Ascending aorta (tissue), 2 donors: ENCODE measurements around the gene SLBP. TPM values are rescaled to one million over a fixed set of nuclear protein-coding genes. Genes with fewer than 3 reads are reported as not detected.

Source experiments
- DNase-seq, 2 donors: peaks; one replicate each; pipeline ENCODE4 v3.0.0-alpha.2; 2019; ENCODE audit warnings: low spot score in 2 of 2
- H3K27ac ChIP-seq, 2 donors: fragments of 200-600 bp; sonication (generic); one replicate each; pipeline ENCODE4 v1.5.1; 2016 to 2017; ENCODE audit warnings: mild to moderate bottlenecking in 1 of 2
- H3K27me3 ChIP-seq: fragments of 200-600 bp; sonication (generic); one replicate; pipeline ENCODE4 v1.5.1; 2017
- H3K36me3 ChIP-seq, 2 donors: fragments of 200-600 bp; sonication (generic); one replicate each; pipeline ENCODE4 v1.5.1; 2016
- H3K4me1 ChIP-seq, 2 donors: fragments of 200-600 bp; sonication (generic); one replicate each; pipeline ENCODE4 v1.5.1; 2016 to 2017; ENCODE audit warnings: mild to moderate bottlenecking in 1 of 2
- H3K4me3 ChIP-seq, 2 donors: fragments of 200-600 bp; sonication (generic); one replicate each; pipeline ENCODE4 v1.5.1; 2016 to 2017; ENCODE audit warnings: mild to moderate bottlenecking in 1 of 2
- H3K9me3 ChIP-seq, 2 donors: fragments of 200-600 bp; sonication (generic); one replicate each; pipeline ENCODE4 v1.5.1; 2016
- CTCF ChIP-seq, 3 experiments: fragments of 200-600 bp in 2 of 3; fragments of 450-650 bp in 1 of 3; sonication (generic) in 2 of 3; IDR thresholded peaks; one replicate each; pipeline ENCODE4 v1.5.1; 2016 to 2019; ENCODE audit warnings: antibody characterized with exemption in 3 of 3, mild to moderate bottlenecking in 1 of 3, moderate library complexity in 1 of 3
- intact Hi-C: fragments of 100-400 bp; cut with DNase I; formaldehyde crosslinking; loops from one replicate; pipeline ENCODE4 v1.15.1; 2023
- total RNA-seq: library from RNA; depleted of rRNA; stranded (reverse); fragments of >200 nt; gene quantifications from one replicate; pipeline ENCODE4 v1.1.0, GENCODE V29; 2016

The SLBP gene
- total RNA-seq, 1 donor from 2014 or later = 218 TPM

- intact Hi-C loops = no loop called here
These were observed 60.0 kb downstream of the SLBP start for GRCh38 chr4:1652088-1652487.

GRCh38 chr4:1651609-1652008, 60.5 kb downstream of the SLBP start:
- H3K27me3 ChIP-seq = no peaks in the 10 kb centered on the region
- no peaks in the 10 kb centered on the region for H3K36me3 ChIP-seq
- DNase-seq = no peak
- H3K4me3 ChIP-seq = no peak overlapping the region
- H3K4me1 ChIP-seq = no peaks in the 10 kb centered on the region
- TF ChIP-seq CTCF (IDR thresholded peaks at IDR 0.05) = no peak
- no peak overlapping the region for H3K27ac ChIP-seq
- intact Hi-C loops = no loop called here
- H3K9me3 ChIP-seq = no peaks in the 10 kb centered on the region

More at GRCh38 chr4:1652088-1652487, 60.0 kb downstream of the SLBP start:
- no peaks in the 10 kb centered on the region for H3K9me3 ChIP-seq
- no peak for DNase-seq
- H3K27ac ChIP-seq = no peak overlapping the region
- no peaks in the 10 kb centered on the region for H3K27me3 ChIP-seq
- H3K4me1 ChIP-seq = no peaks in the 10 kb centered on the region
- no peaks in the 10 kb centered on the region for H3K36me3 ChIP-seq
- H3K4me3 ChIP-seq = no peak overlapping the region
- TF ChIP-seq CTCF (IDR thresholded peaks at IDR 0.05) = no peak

- Histone ChIP-seq H3K27me3 (no peaks in the 10 kb centered on the region), H3K4me3 (no peak overlapping the region), H3K9me3 (no peaks in the 10 kb centered on the region), H3K36me3 (no peaks in the 10 kb centered on the region), H3K4me1 (peaks cover 0 to 3% of the 10 kb centered on the region in 2 donors), H3K27ac (no peak overlapping the region)
- DNase-seq = no peak
- intact Hi-C loops = no loop called here
- no peak for TF ChIP-seq CTCF (IDR thresholded peaks at IDR 0.05)
These were observed 63.2 kb downstream of the SLBP start for GRCh38 chr4:1648962-1649361.

- DNase-seq = no peak
- Histone ChIP-seq H3K4me1 (peaks cover 0 to 3% of the 10 kb centered on the region in 2 donors), H3K27ac (no peak overlapping the region), H3K36me3 (no peaks in the 10 kb centered on the region), H3K4me3 (no peak overlapping the region), H3K27me3 (no peaks in the 10 kb centered on the region), H3K9me3 (no peaks in the 10 kb centered on the region)
- no peak for TF ChIP-seq CTCF (IDR thresholded peaks at IDR 0.05)
- intact Hi-C loops = no loop called here
These were observed 64.7 kb downstream of the SLBP start for GRCh38 chr4:1647432-1647831.

GRCh38 chr4:1646690-1647089, 65.4 kb downstream of the SLBP start:
- no peak overlapping the region for H3K27ac ChIP-seq
- intact Hi-C loops = no loop called here
- DNase-seq = no peak

More at GRCh38 chr4:1646690-1647089, 65.4 kb downstream of the SLBP start:
- H3K4me3 ChIP-seq = no peak overlapping the region
- H3K27me3 ChIP-seq = no peaks in the 10 kb centered on the region
- H3K9me3 ChIP-seq = no peaks in the 10 kb centered on the region
- no peak for TF ChIP-seq CTCF (IDR thresholded peaks at IDR 0.05)
- peaks cover 0 to 3% of the 10 kb centered on the region in 2 donors for H3K4me1 ChIP-seq
- H3K36me3 ChIP-seq = no peaks in the 10 kb centered on the region
